ENCODE measurements around the gene GLI3. TPM values are rescaled to one million over a fixed set of nuclear protein-coding genes. Genes with fewer than 3 reads are reported as not detected.

The GLI3 gene
- total and polyA plus RNA-seq, 2 of the 8 experiments (the other 6 are each of a cell fraction or from before 2014, with no cell fraction given): 8.0 to 31.1 TPM

- H3K4ac ChIP-seq (replicated peaks; ENCODE audit: insufficient read length, low read depth, low read length): no peak overlapping the region
- no peak overlapping the region for H3K23ac ChIP-seq (ENCODE audit: insufficient read length)
- peak; percentile 7 for FAIRE-seq
- no peak overlapping the region for H2BK20ac ChIP-seq (ENCODE audit: low read length)
- no peak overlapping the region for H2AFZ ChIP-seq (ENCODE audit: low read length)
- no peak overlapping the region for H3K56ac ChIP-seq (replicated peaks; ENCODE audit: insufficient read length, low read depth, low read length)
- ChIA-PET POLR2A (ENCODE audit: partially characterized antibody) (interaction anchor here (0.8 kb wide), 1 partner anchor 112 kb away, joined by 3 read pairs; no protein-coding TSS in a partner anchor), CTCF (ENCODE audit: partially characterized antibody) (interaction anchor here (0.8 to 3.1 kb wide), 3 partner anchors 17 to 164 kb away, joined by 3 to 14 read pairs (median 4); no protein-coding TSS in a partner anchor)
- H4K5ac ChIP-seq (ENCODE audit: insufficient read length, low read depth, low read length): no peak overlapping the region
- no peak overlapping the region for H3K9ac ChIP-seq (replicated peaks in 1 of 4; ENCODE audit: extremely low read depth in 1 of 4, low read depth in 3 of 4, low read length in 3 of 4)
- no peak overlapping the region for H2AK5ac ChIP-seq (ENCODE audit: low read depth, low read length)
- H2BK12ac ChIP-seq (ENCODE audit: low read depth, low read length): no peak overlapping the region
- H2BK5ac ChIP-seq (ENCODE audit: low read depth, low read length): no peak overlapping the region
- H3K79me2 ChIP-seq (ENCODE audit: control insufficient read depth in 1 of 2, insufficient read depth in 2 of 2, low read length in 2 of 2): no peaks in the 10 kb centered on the region
- no peaks in the 10 kb centered on the region; the same call in 1 of the 2 replicates for H3K79me1 ChIP-seq (ENCODE audit: low read depth, low read length)
- H3K4me1 ChIP-seq (replicated peaks in 1 of 4; ENCODE audit: control insufficient read depth in 3 of 4, insufficient read depth in 4 of 4, low read length in 3 of 4): peaks cover 0 to 4% (median under 1%) of the 10 kb centered on the region in 4 experiments; a peak in 1 of 7 replicates
- no peak overlapping the region for H3K18ac ChIP-seq (ENCODE audit: extremely low read depth, low read length)
- no peak overlapping the region for H3K27ac ChIP-seq (ENCODE audit: low read depth, low read length)
- no peak overlapping the region for H2BK120ac ChIP-seq (replicated peaks; ENCODE audit: low read depth, low read length)
- 69% methylated on average over 2 of the region's 2 CpGs; no CpG with 5 or more reads in 1 of the 2 experiments for WGBS, 2 experiments (ENCODE audit: extremely low coverage in 1 of 2, insufficient coverage in 1 of 2, insufficient read length in 1 of 2, insufficient replicate concordance in 2 of 2, low coverage in 1 of 2, low lambda C conversion rate in 2 of 2, missing lambda C conversion rate in 1 of 2)
- H2BK15ac ChIP-seq (ENCODE audit: low read length): no peak overlapping the region
- peaks cover 1 to 2% of the 10 kb centered on the region in 2 experiments for H4K20me1 ChIP-seq (replicated peaks in 1 of 2; ENCODE audit: control insufficient read depth in 1 of 2, insufficient read depth in 2 of 2, low read length in 2 of 2)
- H3K4me3 ChIP-seq (ENCODE audit: extremely low read depth in 1 of 4, insufficient read depth in 2 of 4, low read depth in 3 of 4, low read length in 4 of 4): no peak overlapping the region
- no peaks in the 10 kb centered on the region for H3K36me3 ChIP-seq (ENCODE audit: control insufficient read depth in 2 of 4, insufficient read depth in 4 of 4, low read length in 3 of 4)
- H3K9me3 ChIP-seq (ENCODE audit: insufficient read depth in 2 of 2, low read depth in 1 of 2, low read length in 1 of 2): no peaks in the 10 kb centered on the region
- H3K14ac ChIP-seq (ENCODE audit: insufficient read length): no peak overlapping the region
- no peak overlapping the region for H3K4me2 ChIP-seq (ENCODE audit: insufficient read depth in 1 of 2, low read depth in 2 of 2, low read length in 2 of 2)
- TF ChIP-seq RAD21 (IDR thresholded peaks at IDR 0.05 in 1 of 2, conservative IDR thresholded peaks at IDR 0.05 in 1 of 2; ENCODE audit: low read depth in 2 of 2, low read length in 2 of 2): peak; percentile 31 to 51; a peak in 2 of 4 replicates
- peak in 2 of 3 experiments; percentile 15 to 31; a peak in 2 of 4 replicates for TF ChIP-seq CTCF (IDR thresholded peaks at IDR 0.05; ENCODE audit: control extremely low read depth in 1 of 3, insufficient read depth in 1 of 3, low read depth in 1 of 3, low read length in 3 of 3)
- no peak for TF ChIP-seq TAF7 (optimal IDR thresholded peaks at IDR 0.05; ENCODE audit: borderline replicate concordance, low read depth, low read length)
- no peak overlapping the region for H4K8ac ChIP-seq (ENCODE audit: extremely low read depth, insufficient read depth, low read length)
- H3K27me3 ChIP-seq (replicated peaks in 1 of 4; ENCODE audit: control insufficient read depth in 3 of 4, extremely low read depth in 1 of 4, insufficient read depth in 3 of 4, low read length in 3 of 4): no peaks in the 10 kb centered on the region
- DNase-seq (ENCODE audit: low read depth in 1 of 2, low spot score in 2 of 2): no peak
- H3K23me2 ChIP-seq (ENCODE audit: low read depth, low read length): no peaks in the 10 kb centered on the region
- no peak overlapping the region for H4K91ac ChIP-seq (replicated peaks; ENCODE audit: insufficient read length, low read length)
These were observed 121.2 kb downstream of the GLI3 start for GRCh38 chr7:42115795-42116194.
